Measurements from ENCODE around the gene FAM200C. TPM values are rescaled to one million over a fixed set of nuclear protein-coding genes. Genes with fewer than 3 reads are reported as not detected.

FAM200C gene
- total RNA-seq, 6 experiments from 2014 or later: 0.56 to 1.2 (median 0.95) TPM

GRCh38 chr5:160435532-160435931 is 35.7 kb upstream of the FAM200C start:
- H3K4me3 ChIP-seq: no peak overlapping the region
- H3K4me1 ChIP-seq: peaks cover 0 to 6% (median 2%) of the 10 kb centered on the region in 4 donors
- no peak for DNase-seq
- no peak for TF ChIP-seq CTCF (IDR thresholded peaks at IDR 0.05)
- no peak for TF ChIP-seq POLR2A (IDR thresholded peaks at IDR 0.05)
- no peak for ATAC-seq
- H3K27ac ChIP-seq: no peak overlapping the region
- H3K9me3 ChIP-seq: no peaks in the 10 kb centered on the region
- no peaks in the 10 kb centered on the region for H3K27me3 ChIP-seq
- whole genome bisulfite sequencing (ENCODE audit: insufficient coverage, low coverage, low lambda C conversion rate, missing lambda C conversion rate): 60% methylated on average over 1 of the region's 1 CpG
- no peaks in the 10 kb centered on the region for H3K36me3 ChIP-seq
- intact Hi-C loops (cut with DNase I): no loop called here

GRCh38 chr5:160434022-160434531 is 34.2 kb upstream of the FAM200C start:
- Histone ChIP-seq H3K4me3 (no peak overlapping the region), H3K9me3 (no peaks in the 10 kb centered on the region), H3K4me1 (peaks cover 0 to 6% (median 2%) of the 10 kb centered on the region in 4 donors), H3K36me3 (no peaks in the 10 kb centered on the region), H3K27me3 (no peaks in the 10 kb centered on the region), H3K27ac (no peak overlapping the region)
- 70% methylated on average over 2 of the region's 9 CpGs for WGBS (ENCODE audit: insufficient coverage, low coverage, low lambda C conversion rate, missing lambda C conversion rate)
- TF ChIP-seq CTCF (IDR thresholded peaks at IDR 0.05) (no peak), POLR2A (IDR thresholded peaks at IDR 0.05) (no peak)
- no peak for ATAC-seq
- intact Hi-C loops (cut with DNase I): no loop called here
- no peak for DNase-seq

GRCh38 chr5:160432787-160433186 is 32.9 kb upstream of the FAM200C start:
- ATAC-seq (no peak), DNase-seq (no peak)
- no peaks in the 10 kb centered on the region for H3K36me3 ChIP-seq
- WGBS (ENCODE audit: insufficient coverage, low coverage, low lambda C conversion rate, missing lambda C conversion rate): 100% methylated on average over 2 of the region's 7 CpGs
- TF ChIP-seq CTCF (IDR thresholded peaks at IDR 0.05): no peak
- TF ChIP-seq POLR2A (IDR thresholded peaks at IDR 0.05): no peak
- H3K9me3 ChIP-seq: no peaks in the 10 kb centered on the region
- intact Hi-C loops (cut with DNase I): no loop called here
- no peaks in the 10 kb centered on the region for H3K27me3 ChIP-seq
- no peak overlapping the region for H3K27ac ChIP-seq
- no peak overlapping the region for H3K4me3 ChIP-seq
- no peaks in the 10 kb centered on the region for H3K4me1 ChIP-seq

GRCh38 chr5:160432196-160432595 is 32.3 kb upstream of the FAM200C start:
- DNase-seq (no peak), ATAC-seq (no peak)
- no CpG with 5 or more reads among the region's 4 CpGs for WGBS (ENCODE audit: insufficient coverage, low coverage, low lambda C conversion rate, missing lambda C conversion rate)
- Histone ChIP-seq H3K9me3 (no peaks in the 10 kb centered on the region), H3K27ac (no peak overlapping the region), H3K36me3 (no peaks in the 10 kb centered on the region), H3K4me1 (no peaks in the 10 kb centered on the region), H3K4me3 (no peak overlapping the region), H3K27me3 (no peaks in the 10 kb centered on the region)
- TF ChIP-seq CTCF (IDR thresholded peaks at IDR 0.05): no peak
- no peak for TF ChIP-seq POLR2A (IDR thresholded peaks at IDR 0.05)
- intact Hi-C loops (cut with DNase I): no loop called here

- no peak overlapping the region for H3K27ac ChIP-seq
Observed at GRCh38 chr5:160427607-160428006, 27.8 kb upstream of the FAM200C start.

More at GRCh38 chr5:160427607-160428006, 27.8 kb upstream of the FAM200C start:
- no peak overlapping the region for H3K4me3 ChIP-seq
- TF ChIP-seq POLR2A (IDR thresholded peaks at IDR 0.05): no peak
- TF ChIP-seq CTCF (IDR thresholded peaks at IDR 0.05): no peak
- no peaks in the 10 kb centered on the region for H3K4me1 ChIP-seq
- WGBS (ENCODE audit: insufficient coverage, low coverage, low lambda C conversion rate, missing lambda C conversion rate): 100% methylated on average over 2 of the region's 4 CpGs
- H3K27me3 ChIP-seq: no peaks in the 10 kb centered on the region
- ATAC-seq (no peak), DNase-seq (no peak)
- no peaks in the 10 kb centered on the region for H3K9me3 ChIP-seq
- H3K36me3 ChIP-seq: no peaks in the 10 kb centered on the region
- intact Hi-C loops (cut with DNase I): no loop called here
